HL-60 (cell line): ENCODE results near the gene MEIS1.

Source experiments
- GABPA ChIP-seq: IDR thresholded peaks from 2 replicates; pipeline ENCODE4 v1.6.1; 2012; ENCODE audit warnings: low read depth
- POLR2AphosphoS5 ChIP-seq: IDR thresholded peaks from 2 replicates; pipeline ENCODE4 v1.6.1; 2012; ENCODE audit warnings: low read depth
- SPI1 ChIP-seq: IDR thresholded peaks from 2 replicates; pipeline ENCODE4 v1.6.1; 2012; ENCODE audit warnings: low read depth, mild to moderate bottlenecking, borderline replicate concordance
- TF ChIP-seq, protein P1 (sequence below): IDR thresholded peaks from one replicate; pipeline ENCODE4 v1.5.1; 2011; ENCODE audit warnings: low read length, control low read depth, inconsistent platforms; ENCODE audit not compliant: insufficient read depth
- TF ChIP-seq, protein P2 (sequence below): IDR thresholded peaks from 2 replicates; pipeline ENCODE4 v1.6.1; 2012; ENCODE audit warnings: low read depth; ENCODE audit not compliant: insufficient replicate concordance

DNA sequence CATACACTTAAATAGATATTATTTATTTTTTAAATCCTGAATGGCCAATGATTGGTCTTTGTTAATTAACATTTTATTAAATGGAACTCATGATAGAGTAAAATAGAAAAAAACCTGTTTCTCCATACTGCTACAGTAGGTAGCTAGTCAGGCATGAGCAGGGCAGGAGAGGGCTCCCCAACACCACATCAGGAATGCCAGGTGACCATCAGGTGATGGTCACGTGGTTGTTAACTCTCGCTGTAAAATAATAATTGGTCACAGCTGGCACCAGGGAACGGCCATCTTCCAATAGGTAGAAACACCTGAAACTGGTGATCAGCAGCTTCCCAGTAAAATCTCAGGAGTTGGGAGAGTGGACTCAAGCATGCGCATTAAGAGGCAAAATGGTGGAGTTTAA lies 172.2 kb downstream of the MEIS1 start:
- TF ChIP-seq, protein P1, sequence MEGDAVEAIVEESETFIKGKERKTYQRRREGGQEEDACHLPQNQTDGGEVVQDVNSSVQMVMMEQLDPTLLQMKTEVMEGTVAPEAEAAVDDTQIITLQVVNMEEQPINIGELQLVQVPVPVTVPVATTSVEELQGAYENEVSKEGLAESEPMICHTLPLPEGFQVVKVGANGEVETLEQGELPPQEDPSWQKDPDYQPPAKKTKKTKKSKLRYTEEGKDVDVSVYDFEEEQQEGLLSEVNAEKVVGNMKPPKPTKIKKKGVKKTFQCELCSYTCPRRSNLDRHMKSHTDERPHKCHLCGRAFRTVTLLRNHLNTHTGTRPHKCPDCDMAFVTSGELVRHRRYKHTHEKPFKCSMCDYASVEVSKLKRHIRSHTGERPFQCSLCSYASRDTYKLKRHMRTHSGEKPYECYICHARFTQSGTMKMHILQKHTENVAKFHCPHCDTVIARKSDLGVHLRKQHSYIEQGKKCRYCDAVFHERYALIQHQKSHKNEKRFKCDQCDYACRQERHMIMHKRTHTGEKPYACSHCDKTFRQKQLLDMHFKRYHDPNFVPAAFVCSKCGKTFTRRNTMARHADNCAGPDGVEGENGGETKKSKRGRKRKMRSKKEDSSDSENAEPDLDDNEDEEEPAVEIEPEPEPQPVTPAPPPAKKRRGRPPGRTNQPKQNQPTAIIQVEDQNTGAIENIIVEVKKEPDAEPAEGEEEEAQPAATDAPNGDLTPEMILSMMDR, result no peak
- TF ChIP-seq, protein P2, sequence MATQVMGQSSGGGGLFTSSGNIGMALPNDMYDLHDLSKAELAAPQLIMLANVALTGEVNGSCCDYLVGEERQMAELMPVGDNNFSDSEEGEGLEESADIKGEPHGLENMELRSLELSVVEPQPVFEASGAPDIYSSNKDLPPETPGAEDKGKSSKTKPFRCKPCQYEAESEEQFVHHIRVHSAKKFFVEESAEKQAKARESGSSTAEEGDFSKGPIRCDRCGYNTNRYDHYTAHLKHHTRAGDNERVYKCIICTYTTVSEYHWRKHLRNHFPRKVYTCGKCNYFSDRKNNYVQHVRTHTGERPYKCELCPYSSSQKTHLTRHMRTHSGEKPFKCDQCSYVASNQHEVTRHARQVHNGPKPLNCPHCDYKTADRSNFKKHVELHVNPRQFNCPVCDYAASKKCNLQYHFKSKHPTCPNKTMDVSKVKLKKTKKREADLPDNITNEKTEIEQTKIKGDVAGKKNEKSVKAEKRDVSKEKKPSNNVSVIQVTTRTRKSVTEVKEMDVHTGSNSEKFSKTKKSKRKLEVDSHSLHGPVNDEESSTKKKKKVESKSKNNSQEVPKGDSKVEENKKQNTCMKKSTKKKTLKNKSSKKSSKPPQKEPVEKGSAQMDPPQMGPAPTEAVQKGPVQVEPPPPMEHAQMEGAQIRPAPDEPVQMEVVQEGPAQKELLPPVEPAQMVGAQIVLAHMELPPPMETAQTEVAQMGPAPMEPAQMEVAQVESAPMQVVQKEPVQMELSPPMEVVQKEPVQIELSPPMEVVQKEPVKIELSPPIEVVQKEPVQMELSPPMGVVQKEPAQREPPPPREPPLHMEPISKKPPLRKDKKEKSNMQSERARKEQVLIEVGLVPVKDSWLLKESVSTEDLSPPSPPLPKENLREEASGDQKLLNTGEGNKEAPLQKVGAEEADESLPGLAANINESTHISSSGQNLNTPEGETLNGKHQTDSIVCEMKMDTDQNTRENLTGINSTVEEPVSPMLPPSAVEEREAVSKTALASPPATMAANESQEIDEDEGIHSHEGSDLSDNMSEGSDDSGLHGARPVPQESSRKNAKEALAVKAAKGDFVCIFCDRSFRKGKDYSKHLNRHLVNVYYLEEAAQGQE, result no peak
- TF ChIP-seq POLR2AphosphoS5, result no peak
- no peak for TF ChIP-seq GABPA
- no peak for TF ChIP-seq SPI1
